Activated CD4-positive, alpha-beta T cell treated with anti-CD3 and anti-CD28 coated beads for 36 hours (primary cell): ENCODE results near the gene EQTN. TPM values are rescaled to one million over a fixed set of nuclear protein-coding genes. Genes with fewer than 3 reads are reported as not detected.

Experiments
- ATAC-seq: fragments of 200-7000 bp; cut with Tn5 transposase; one replicate; pipeline ENCODE4 v1.10.0; 2021; ENCODE audit warnings: mild to moderate bottlenecking, moderate library complexity
- CTCF ChIA-PET: fragments of 350-600 bp; sonication (Branson Sonifier 250); formaldehyde crosslinking; loops from one replicate; lab custom pipeline; 2021; ENCODE audit warnings: antibody characterized with exemption; lab: Charles Lee
- POLR2A ChIA-PET: fragments of 350-600 bp; sonication (Branson Sonifier 250); formaldehyde crosslinking; loops from one replicate; lab custom pipeline; 2021; ENCODE audit warnings: antibody characterized with exemption, inconsistent platforms; lab: Charles Lee
- DNase-seq: peaks from one replicate; pipeline ENCODE4 v3.0.0-alpha.2; 2020
- H3K27ac Mint-ChIP-seq: one replicate; pipeline ENCODE4 v1.8.0; 2021; ENCODE audit warnings: mixed read lengths
- H3K27me3 Mint-ChIP-seq: one replicate; pipeline ENCODE4 v1.8.0; 2021; ENCODE audit warnings: mixed read lengths
- H3K36me3 Mint-ChIP-seq: one replicate; pipeline ENCODE4 v1.8.0; 2021; ENCODE audit warnings: low read depth, mixed read lengths
- H3K4me1 Mint-ChIP-seq: one replicate; pipeline ENCODE4 v1.8.0; 2021; ENCODE audit warnings: mixed read lengths
- H3K4me3 Mint-ChIP-seq: one replicate; pipeline ENCODE4 v1.8.0; 2021; ENCODE audit warnings: mild to moderate bottlenecking, moderate library complexity, mixed read lengths
- H3K9me3 Mint-ChIP-seq: one replicate; pipeline ENCODE4 v1.8.0; 2021; ENCODE audit warnings: low read depth, mixed read lengths
- intact Hi-C, 2 experiments: fragments of 100-400 bp; cut with DNase I in 1 of 2; cut with micrococcal nuclease in 1 of 2; formaldehyde crosslinking; loops; one replicate each; pipeline versions ENCODE4 v1.14.2 to v1.15.1; 2022 to 2024; cut with DNase I, micrococcal nuclease
- total RNA-seq, 2 experiments: library from RNA; stranded (reverse); gene quantifications; one replicate each; pipeline ENCODE4 v1.2.3, GENCODE V29; 2021

Gene EQTN
- total RNA-seq, 2 experiments from 2014 or later: not detected

DNA sequence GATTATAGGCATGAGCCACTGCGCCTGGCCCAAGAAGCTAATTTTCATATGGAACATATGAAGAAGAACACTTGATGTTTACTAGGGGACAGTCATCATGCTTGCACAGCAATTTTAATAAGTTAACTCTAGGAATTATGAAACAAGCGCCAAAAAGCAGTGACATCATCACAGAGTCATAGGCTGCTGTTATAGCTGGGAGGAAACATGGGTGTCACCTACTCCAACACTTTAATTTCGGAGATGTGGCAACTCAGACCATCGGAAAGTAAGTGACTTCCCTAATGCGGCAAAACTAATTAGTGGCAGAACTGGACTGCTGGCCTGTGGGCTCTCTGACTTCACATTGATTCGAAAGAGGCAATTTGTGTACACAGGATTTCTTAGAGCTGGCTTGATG, 38.1 kb upstream of the EQTN start:
- ATAC-seq: no peak
- CTCF ChIA-PET: no interaction called here

DNA sequence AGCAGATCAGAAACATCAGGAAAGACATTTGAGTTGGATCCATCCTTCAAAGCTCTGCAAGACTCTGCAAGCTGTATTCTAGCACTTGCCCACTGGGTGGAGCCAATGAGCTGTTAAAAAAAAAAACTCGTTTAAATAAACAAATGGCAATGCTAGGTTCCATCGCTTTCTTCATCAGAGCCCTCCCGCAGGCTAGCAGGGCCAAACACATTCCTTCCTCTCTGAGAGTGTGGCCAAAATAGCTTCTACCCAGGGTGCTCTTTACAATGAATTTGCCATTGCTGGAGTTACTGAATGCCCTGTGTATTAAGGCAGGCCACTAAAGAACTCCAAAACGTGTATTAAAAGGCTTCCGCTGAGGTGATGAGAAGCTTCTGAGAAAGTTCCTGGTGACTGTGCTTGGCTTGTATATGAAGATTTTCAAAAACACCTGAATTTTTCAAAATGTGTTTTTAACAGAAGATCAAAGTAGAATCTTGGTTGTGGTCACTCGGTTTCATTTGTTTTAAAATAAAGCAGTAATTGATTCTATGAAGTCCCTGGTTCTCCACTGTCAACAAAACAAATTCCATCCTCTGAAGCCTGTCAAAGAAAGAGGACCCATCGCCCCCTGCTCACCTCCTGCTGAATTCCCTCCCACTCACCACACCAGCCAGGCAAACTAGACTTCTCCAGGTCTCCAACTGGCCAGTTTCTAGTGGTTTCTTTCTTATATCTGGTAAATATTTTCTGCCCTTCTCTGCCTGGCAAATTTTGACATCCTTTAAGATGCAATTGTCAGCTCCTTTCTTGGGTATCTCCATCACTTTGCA, 36.5 kb upstream of the EQTN start:
- H3K36me3 Mint-ChIP-seq: no peaks in the 10 kb centered on the region

More for the DNA sequence above, 38.1 kb upstream of the EQTN start:
- POLR2A ChIA-PET: no interaction called here
- Mint-ChIP-seq H3K36me3 (no peaks in the 10 kb centered on the region), H3K4me3 (no peak overlapping the region), H3K27ac (no peak overlapping the region), H3K27me3 (peaks cover 2% of the 10 kb centered on the region), H3K9me3 (no peaks in the 10 kb centered on the region), H3K4me1 (no peaks in the 10 kb centered on the region)
- DNase-seq: no peak
- intact Hi-C loops: loop anchor here in 1 of 2 experiments (10.0 kb wide), 1 partner anchor 560 kb away; no protein-coding TSS in a partner anchor

DNA sequence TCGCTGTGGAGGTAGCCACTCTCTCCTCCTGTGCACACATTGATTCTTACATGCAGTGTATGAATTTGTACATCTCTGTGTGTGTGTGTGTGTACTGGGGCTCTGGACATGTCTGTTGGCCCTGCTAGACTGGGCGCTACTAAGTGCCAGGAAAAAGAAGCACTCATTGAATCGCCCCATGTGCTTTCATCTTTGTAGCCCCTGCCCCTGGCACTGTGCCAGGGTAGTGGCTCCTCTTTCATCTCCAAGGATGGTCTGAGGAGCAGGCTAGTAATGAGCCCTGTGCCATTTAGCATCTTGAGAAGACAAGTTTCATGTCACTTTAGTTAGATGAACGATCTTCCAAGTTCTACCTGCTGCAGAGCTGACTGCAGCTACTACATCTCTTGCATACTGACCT, 34.4 kb upstream of the EQTN start:
- Mint-ChIP-seq H3K4me1 (no peaks in the 10 kb centered on the region), H3K36me3 (no peaks in the 10 kb centered on the region), H3K4me3 (no peak overlapping the region), H3K27ac (no peak overlapping the region), H3K9me3 (no peaks in the 10 kb centered on the region), H3K27me3 (peaks cover 2% of the 10 kb centered on the region)
- ChIA-PET CTCF (interaction anchor here (1.1 to 3.8 kb wide), 7 partner anchors 8 to 215 kb away, joined by 3 to 35 read pairs (median 13); partner anchors contain the start of gene MOB3B), POLR2A (no interaction called here)
- no peak for ATAC-seq
- intact Hi-C loops: loop anchor here in 1 of 2 experiments (5.0 to 10.0 kb wide), 2 partner anchors 276 to 563 kb away; no protein-coding TSS in a partner anchor
- DNase-seq: no peak

More for the DNA sequence above, 36.5 kb upstream of the EQTN start:
- ChIA-PET CTCF (interaction anchor here (0.6 to 3.8 kb wide), 23 partner anchors 10 to 740 kb away, joined by 3 to 35 read pairs (median 4); partner anchors contain the start of gene MOB3B), POLR2A (no interaction called here)
- no peaks in the 10 kb centered on the region for H3K4me1 Mint-ChIP-seq
- DNase-seq: peak; percentile 51
- intact Hi-C loops: loop anchor here (1.0 to 10.0 kb wide), 4 partner anchors 196 to 561 kb away; partner anchors contain the start of gene MOB3B (in 2 of the 2)
- peak; percentile 68 for ATAC-seq
- H3K27ac Mint-ChIP-seq: no peak overlapping the region
- peaks cover 2% of the 10 kb centered on the region for H3K27me3 Mint-ChIP-seq
- no peak overlapping the region for H3K4me3 Mint-ChIP-seq
- H3K9me3 Mint-ChIP-seq: no peaks in the 10 kb centered on the region

DNA sequence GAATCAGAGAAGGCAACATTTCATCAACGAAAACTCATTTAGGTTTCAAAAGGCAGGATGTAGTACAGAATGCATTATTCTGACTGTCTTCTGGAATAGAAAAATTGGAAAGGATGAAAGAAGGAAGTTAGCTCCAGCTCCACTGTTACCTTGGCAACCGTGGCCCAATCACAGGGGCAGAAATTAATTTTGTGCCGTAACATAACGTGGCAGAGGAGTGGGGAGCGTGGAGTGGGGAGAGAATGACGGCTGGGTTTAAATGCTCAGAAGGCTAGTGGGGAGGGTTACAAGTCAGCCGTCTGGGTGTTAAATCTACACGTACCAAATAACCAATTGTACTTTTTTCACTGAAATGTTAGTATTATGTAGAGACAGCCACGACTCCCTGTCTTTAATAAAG, 32.3 kb upstream of the EQTN start:
- ATAC-seq (no peak), DNase-seq (no peak)
- Mint-ChIP-seq H3K4me3 (no peak overlapping the region), H3K9me3 (no peaks in the 10 kb centered on the region), H3K36me3 (no peaks in the 10 kb centered on the region), H3K27ac (no peak overlapping the region), H3K27me3 (peaks cover 4% of the 10 kb centered on the region), H3K4me1 (no peaks in the 10 kb centered on the region)
- intact Hi-C loops: no loop called here
- CTCF ChIA-PET: interaction anchor here (0.8 to 2.8 kb wide), 2 partner anchors 200 to 225 kb away, joined by 3 to 13 read pairs; partner anchors contain the start of gene MOB3B
- POLR2A ChIA-PET: no interaction called here

DNA sequence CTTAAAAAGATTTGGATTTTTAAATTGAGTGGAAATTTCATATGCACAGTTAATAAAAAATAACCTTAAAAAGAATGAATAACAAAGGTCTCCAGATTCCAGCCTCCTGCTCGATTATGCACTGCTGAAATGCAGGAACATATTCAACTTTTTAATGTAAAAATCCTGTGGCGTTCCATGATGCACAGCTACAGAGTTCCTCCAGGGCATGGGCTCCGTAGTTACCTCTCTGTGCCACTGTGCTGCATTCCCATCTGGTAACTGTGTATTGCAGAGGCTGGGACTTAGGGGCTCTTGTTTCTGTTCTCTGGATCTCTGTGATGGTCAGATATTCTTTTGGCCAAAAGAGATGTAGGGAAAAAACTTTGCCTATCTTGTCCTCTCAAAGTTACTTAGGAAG, 31.5 kb upstream of the EQTN start:
- no peak overlapping the region for H3K27ac Mint-ChIP-seq
- DNase-seq (no peak), ATAC-seq (no peak)
- CTCF ChIA-PET: interaction anchor here (2.8 kb wide), 1 partner anchor 201 kb away, joined by 13 read pairs; the partner anchor contains the start of gene MOB3B
- peaks cover 5% of the 10 kb centered on the region for H3K27me3 Mint-ChIP-seq
- H3K4me3 Mint-ChIP-seq: no peak overlapping the region
- POLR2A ChIA-PET: no interaction called here
- H3K9me3 Mint-ChIP-seq: no peaks in the 10 kb centered on the region
- intact Hi-C loops: no loop called here
- no peaks in the 10 kb centered on the region for H3K4me1 Mint-ChIP-seq
- no peaks in the 10 kb centered on the region for H3K36me3 Mint-ChIP-seq

DNA sequence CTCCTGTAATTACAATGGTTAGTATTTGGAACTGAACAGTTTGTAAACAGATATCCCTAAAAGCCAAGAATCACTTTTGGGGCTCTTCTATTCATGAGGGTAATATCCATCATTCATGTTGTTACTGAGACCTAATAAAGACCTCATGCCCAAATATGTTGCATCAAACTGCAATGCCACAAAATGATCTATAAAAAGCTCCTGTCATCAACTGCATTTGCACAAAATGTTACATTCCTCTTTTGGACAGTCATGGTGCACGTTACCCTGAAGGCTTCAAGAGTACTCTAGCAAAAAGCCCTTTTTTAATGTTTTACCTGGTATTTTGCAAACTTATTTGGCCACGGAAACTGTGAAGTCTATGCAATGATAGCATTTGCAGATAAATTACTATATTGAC, 14.2 kb upstream of the EQTN start:
- Mint-ChIP-seq H3K9me3 (no peaks in the 10 kb centered on the region), H3K4me3 (no peak overlapping the region), H3K4me1 (no peaks in the 10 kb centered on the region), H3K36me3 (no peaks in the 10 kb centered on the region), H3K27me3 (peaks cover 7% of the 10 kb centered on the region), H3K27ac (no peak overlapping the region)
- DNase-seq (no peak), ATAC-seq (no peak)
- POLR2A ChIA-PET: no interaction called here
- intact Hi-C loops: no loop called here
- CTCF ChIA-PET: no interaction called here

DNA sequence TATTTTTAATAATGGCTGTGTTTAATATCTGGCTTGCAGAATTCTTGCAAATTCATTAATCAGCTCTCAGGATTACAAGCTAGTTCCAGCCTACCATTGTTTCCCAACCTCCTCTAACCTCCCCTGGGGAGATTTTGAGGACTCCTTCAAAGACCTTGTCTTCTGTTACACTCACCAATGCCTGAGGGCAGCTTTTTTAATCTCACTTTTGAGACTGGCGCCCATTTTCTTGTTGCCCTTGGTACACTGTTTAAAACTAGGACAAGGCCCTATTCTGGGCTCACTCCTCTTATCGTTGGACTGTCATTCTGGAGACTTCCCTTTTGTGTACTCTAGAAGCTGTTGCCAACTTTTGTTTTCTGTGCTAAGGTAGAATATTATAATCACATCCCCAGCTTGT, 13.6 kb upstream of the EQTN start:
- ATAC-seq: no peak
- CTCF ChIA-PET: no interaction called here
- intact Hi-C loops: no loop called here
- H3K36me3 Mint-ChIP-seq: no peaks in the 10 kb centered on the region
- no peaks in the 10 kb centered on the region for H3K9me3 Mint-ChIP-seq
- no peak overlapping the region for H3K4me3 Mint-ChIP-seq
- H3K27me3 Mint-ChIP-seq: peaks cover 7% of the 10 kb centered on the region
- H3K4me1 Mint-ChIP-seq: no peaks in the 10 kb centered on the region
- no peak for DNase-seq
- POLR2A ChIA-PET: no interaction called here
- no peak overlapping the region for H3K27ac Mint-ChIP-seq

DNA sequence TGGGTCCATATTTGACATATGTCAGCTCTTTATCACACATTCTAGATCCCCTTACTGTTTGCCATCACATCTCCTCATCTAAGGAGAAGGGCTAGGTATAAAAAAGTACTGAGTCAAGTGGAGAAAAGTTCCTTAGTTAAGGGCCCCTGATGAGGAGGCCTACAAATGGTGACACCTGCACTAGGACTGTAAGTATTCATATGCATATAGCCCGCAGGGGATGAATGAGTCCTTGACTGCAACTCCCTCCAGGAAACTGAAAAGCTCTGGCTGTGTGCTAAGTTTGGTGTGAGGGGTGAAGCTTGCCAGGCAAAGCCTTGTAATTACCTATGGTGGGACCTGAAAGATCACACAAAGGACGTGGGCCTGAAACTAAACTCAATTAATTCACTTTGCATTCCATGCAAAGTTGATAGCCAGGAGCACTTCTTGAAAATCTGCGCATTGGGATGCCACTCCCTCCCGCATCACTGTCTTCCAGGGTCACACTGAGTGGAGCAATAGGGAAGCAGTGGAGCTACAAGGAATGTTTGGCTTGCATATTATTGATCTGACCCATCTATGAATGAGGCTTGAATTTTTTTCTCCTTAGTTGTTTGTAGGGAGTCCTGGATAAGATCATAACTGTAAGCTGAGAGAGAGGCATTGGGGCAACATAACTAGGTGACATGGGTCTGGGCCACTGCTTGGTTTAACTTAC, 11.9 kb upstream of the EQTN start:
- CTCF ChIA-PET: no interaction called here
- POLR2A ChIA-PET: no interaction called here
- no peak for ATAC-seq
- Mint-ChIP-seq H3K9me3 (no peaks in the 10 kb centered on the region), H3K27me3 (peaks cover 2% of the 10 kb centered on the region), H3K4me3 (no peak overlapping the region), H3K4me1 (no peaks in the 10 kb centered on the region), H3K27ac (no peak overlapping the region), H3K36me3 (no peaks in the 10 kb centered on the region)
- no peak for DNase-seq
- intact Hi-C loops: no loop called here

DNA sequence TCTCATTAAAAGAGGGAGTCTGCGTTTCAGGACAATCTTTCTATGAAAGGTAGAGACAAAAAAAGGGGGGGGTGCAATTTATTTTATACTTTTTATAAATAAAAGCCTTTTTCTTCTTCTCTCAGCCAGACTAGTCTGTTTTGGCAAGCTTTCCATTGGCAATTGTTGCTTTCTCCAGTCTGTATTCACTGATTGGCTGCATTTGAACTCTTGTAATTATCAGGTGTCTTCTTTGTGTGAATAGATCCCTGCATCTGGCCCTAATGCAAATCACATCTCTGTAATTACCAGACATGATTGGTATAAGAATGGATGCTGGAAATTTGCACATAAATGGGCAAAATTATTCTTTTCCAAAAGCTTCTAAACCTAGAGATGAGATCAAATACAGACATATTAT, 7.6 kb upstream of the EQTN start:
- H3K4me1 Mint-ChIP-seq: no peaks in the 10 kb centered on the region
- POLR2A ChIA-PET: interaction anchor here (0.7 kb wide), 1 partner anchor 9 kb away, joined by 3 read pairs; no protein-coding TSS in a partner anchor
- no peaks in the 10 kb centered on the region for H3K9me3 Mint-ChIP-seq
- no peaks in the 10 kb centered on the region for H3K36me3 Mint-ChIP-seq
- DNase-seq: no peak
- intact Hi-C loops: no loop called here
- no peak overlapping the region for H3K4me3 Mint-ChIP-seq
- peaks cover 4% of the 10 kb centered on the region for H3K27me3 Mint-ChIP-seq
- CTCF ChIA-PET: no interaction called here
- H3K27ac Mint-ChIP-seq: no peak overlapping the region
- ATAC-seq: no peak

DNA sequence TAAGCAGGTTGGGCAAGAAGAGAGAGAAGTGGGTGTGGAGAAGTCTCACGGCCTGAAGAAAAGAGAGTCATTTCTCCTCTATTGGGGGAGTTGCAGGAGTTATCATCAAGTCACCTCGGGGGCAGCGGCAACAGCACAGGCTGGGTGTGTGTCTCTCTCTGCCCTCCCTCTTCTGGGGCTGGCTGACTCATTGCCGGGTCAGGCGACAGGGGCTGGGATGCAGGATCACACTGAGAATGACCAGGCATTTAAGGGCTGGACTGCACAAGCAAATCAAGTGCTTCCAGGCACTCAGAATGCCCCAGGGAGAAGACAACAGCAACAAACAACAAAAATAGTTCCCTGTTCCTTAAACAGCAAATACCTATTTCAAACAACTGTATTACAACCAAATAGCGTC, 6.3 kb upstream of the EQTN start:
- DNase-seq: no peak
- ATAC-seq: no peak
- intact Hi-C loops: no loop called here
- POLR2A ChIA-PET: no interaction called here
- Mint-ChIP-seq H3K9me3 (no peaks in the 10 kb centered on the region), H3K4me3 (no peak overlapping the region), H3K36me3 (no peaks in the 10 kb centered on the region), H3K27me3 (peaks cover 4% of the 10 kb centered on the region), H3K27ac (no peak overlapping the region), H3K4me1 (no peaks in the 10 kb centered on the region)
- CTCF ChIA-PET: no interaction called here

DNA sequence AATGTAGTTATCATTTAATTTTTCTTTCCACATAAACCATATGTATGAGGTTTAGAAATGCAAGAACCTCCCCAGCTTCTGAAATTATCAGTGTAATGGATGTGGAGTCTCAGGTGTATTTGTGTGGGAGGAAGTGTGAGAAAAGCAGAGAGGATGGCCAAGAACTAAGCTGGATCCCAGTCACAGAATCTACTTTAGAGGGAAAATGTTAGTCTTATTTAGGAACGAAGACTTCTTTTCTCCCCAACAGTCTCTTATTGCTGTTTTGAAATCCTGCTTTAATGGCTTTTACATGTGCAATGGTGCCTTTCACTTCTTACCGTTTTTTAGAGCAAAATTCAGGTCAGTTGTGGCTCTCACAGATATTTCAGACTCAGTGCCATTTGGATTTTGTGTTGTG, 3.0 kb downstream of the EQTN start:
- ATAC-seq: no peak
- Mint-ChIP-seq H3K4me1 (no peaks in the 10 kb centered on the region), H3K27me3 (peaks cover 6% of the 10 kb centered on the region), H3K4me3 (no peak overlapping the region), H3K36me3 (no peaks in the 10 kb centered on the region), H3K27ac (no peak overlapping the region), H3K9me3 (no peaks in the 10 kb centered on the region)
- ChIA-PET CTCF (interaction anchor here (1.0 kb wide), 1 partner anchor 27 kb away, joined by 3 read pairs; no protein-coding TSS in a partner anchor), POLR2A (no interaction called here)
- no peak for DNase-seq
- intact Hi-C loops: no loop called here
